ENCODE measurements around the gene GTF3C1.

- no peak for TF ChIP-seq CTCF (IDR thresholded peaks at IDR 0.05; ENCODE audit: poor library complexity, severe bottlenecking)
- TF ChIP-seq TAF1 (IDR thresholded peaks at IDR 0.05; ENCODE audit: low read depth), result no peak
- TF ChIP-seq SMC3 (conservative IDR thresholded peaks at IDR 0.05; ENCODE audit: poor library complexity), result no peak
- TF ChIP-seq EZH2 (IDR thresholded peaks at IDR 0.05; ENCODE audit: borderline replicate concordance, insufficient read depth, low read length, poor library complexity, severe bottlenecking), result no peak
- no peak for TF ChIP-seq POLR2AphosphoS5 (IDR thresholded peaks at IDR 0.05)
These were observed 102.4 kb downstream of the GTF3C1 start for GRCh38 chr16:27447301-27447700.
